PC-9 (cell line): ENCODE results near the gene ZNF398.

Experiments used
- EZH2 ChIP-seq: fragments of 200-600 bp; sonication (generic); IDR thresholded peaks from 2 replicates; pipeline ENCODE4 v1.8.0; 2017; ENCODE audit warnings: antibody characterized with exemption, low read depth
- TF ChIP-seq, protein P1 (sequence below): fragments of 200-600 bp; sonication (generic); conservative IDR thresholded peaks from 2 replicates; pipeline ENCODE4 v1.6.1; 2017; ENCODE audit warnings: mixed run types, antibody characterized with exemption, mild to moderate bottlenecking, moderate library complexity

DNA sequence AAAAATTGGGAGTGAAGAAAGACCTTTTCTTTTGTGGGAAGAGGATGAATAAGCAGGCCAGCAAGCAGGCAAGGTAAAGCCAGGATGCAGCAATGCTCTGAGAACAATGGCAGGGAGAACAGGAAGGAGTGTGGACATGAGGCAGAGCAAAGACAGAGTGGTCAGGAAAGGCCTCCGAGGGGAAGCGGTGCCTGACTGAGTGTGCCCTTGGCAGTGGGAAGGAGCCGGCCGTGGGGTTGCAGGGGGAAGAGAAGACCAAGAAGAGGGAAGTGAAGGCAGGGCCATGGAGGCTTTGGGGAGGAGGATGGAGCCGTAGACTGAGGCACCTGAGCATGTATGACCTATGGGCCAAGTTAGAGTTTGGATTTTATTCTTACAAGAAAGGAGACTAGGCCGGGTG lies 70.3 kb downstream of the ZNF398 start:
- TF ChIP-seq, protein P1, sequence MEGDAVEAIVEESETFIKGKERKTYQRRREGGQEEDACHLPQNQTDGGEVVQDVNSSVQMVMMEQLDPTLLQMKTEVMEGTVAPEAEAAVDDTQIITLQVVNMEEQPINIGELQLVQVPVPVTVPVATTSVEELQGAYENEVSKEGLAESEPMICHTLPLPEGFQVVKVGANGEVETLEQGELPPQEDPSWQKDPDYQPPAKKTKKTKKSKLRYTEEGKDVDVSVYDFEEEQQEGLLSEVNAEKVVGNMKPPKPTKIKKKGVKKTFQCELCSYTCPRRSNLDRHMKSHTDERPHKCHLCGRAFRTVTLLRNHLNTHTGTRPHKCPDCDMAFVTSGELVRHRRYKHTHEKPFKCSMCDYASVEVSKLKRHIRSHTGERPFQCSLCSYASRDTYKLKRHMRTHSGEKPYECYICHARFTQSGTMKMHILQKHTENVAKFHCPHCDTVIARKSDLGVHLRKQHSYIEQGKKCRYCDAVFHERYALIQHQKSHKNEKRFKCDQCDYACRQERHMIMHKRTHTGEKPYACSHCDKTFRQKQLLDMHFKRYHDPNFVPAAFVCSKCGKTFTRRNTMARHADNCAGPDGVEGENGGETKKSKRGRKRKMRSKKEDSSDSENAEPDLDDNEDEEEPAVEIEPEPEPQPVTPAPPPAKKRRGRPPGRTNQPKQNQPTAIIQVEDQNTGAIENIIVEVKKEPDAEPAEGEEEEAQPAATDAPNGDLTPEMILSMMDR: no peak
- no peak for TF ChIP-seq EZH2
